RPMI8226 (cell line): Measurements from ENCODE around the gene SCCPDH.
A peak's percentile ranks its signal among the peaks of the same experiment; 100 is the strongest.

Experiments
- DNase-seq: peaks from one replicate; pipeline ENCODE4 v3.0.0-alpha.2; 2015

The SCCPDH gene

GRCh38 chr1:246786606-246787238 is 62.5 kb downstream of the SCCPDH start:
- DNase-seq: no peak

- no peak for DNase-seq
These were observed 63.7 kb downstream of the SCCPDH start for GRCh38 chr1:246787781-246788513.

- DNase-seq: no peak
These were observed 64.7 kb downstream of the SCCPDH start for GRCh38 chr1:246788895-246789338.

- no peak for DNase-seq
These were observed 65.5 kb downstream of the SCCPDH start for GRCh38 chr1:246789454-246790339.

GRCh38 chr1:246790364-246790763 is 66.2 kb downstream of the SCCPDH start:
- no peak for DNase-seq

GRCh38 chr1:246790833-246791232 is 66.6 kb downstream of the SCCPDH start:
- DNase-seq: no peak

- no peak for DNase-seq
These were observed 67.2 kb downstream of the SCCPDH start for GRCh38 chr1:246791303-246791918.

- no peak for DNase-seq
These were observed 68.4 kb downstream of the SCCPDH start for GRCh38 chr1:246792603-246793002.

GRCh38 chr1:246793356-246793896 is 69.2 kb downstream of the SCCPDH start:
- DNase-seq: no peak

GRCh38 chr1:246794048-246794827 is 70.0 kb downstream of the SCCPDH start:
- DNase-seq: no peak

GRCh38 chr1:246794828-246795671 is 70.8 kb downstream of the SCCPDH start:
- DNase-seq: peak; percentile 21

- no peak for DNase-seq
These were observed 71.9 kb downstream of the SCCPDH start for GRCh38 chr1:246795906-246796694.

GRCh38 chr1:246797157-246797556 is 72.9 kb downstream of the SCCPDH start:
- DNase-seq: no peak

GRCh38 chr1:246797597-246797996 is 73.4 kb downstream of the SCCPDH start:
- no peak for DNase-seq

- no peak for DNase-seq
These were observed 73.9 kb downstream of the SCCPDH start for GRCh38 chr1:246798107-246798506.

GRCh38 chr1:246798606-246799496 is 74.6 kb downstream of the SCCPDH start:
- DNase-seq: no peak

- no peak for DNase-seq
These were observed 76.1 kb downstream of the SCCPDH start for GRCh38 chr1:246800356-246800755.

- DNase-seq: no peak
These were observed 76.5 kb downstream of the SCCPDH start for GRCh38 chr1:246800756-246801155.
